DND-41 (cell line): ENCODE data around the gene LHX4.

Source experiments
- ATAC-seq: fragments of 200-7000 bp; cut with Tn5 transposase; 3 replicates; pipeline ENCODE4 v1.9.1; 2021; ENCODE audit warnings: low read depth; ENCODE audit not compliant: insufficient read depth
- DNase-seq: peaks from one replicate; pipeline ENCODE4 v3.0.0-alpha.2; 2020
- H2AFZ ChIP-seq: 2 replicates; pipeline ENCODE4 v1.6.0; 2012; ENCODE audit warnings: low read depth, low read length
- H3K27ac ChIP-seq: 2 replicates; pipeline ENCODE4 v1.5.1; 2012; ENCODE audit warnings: low read length, inconsistent platforms
- H3K27me3 ChIP-seq: fragments of 200-600 bp; sonication (generic); 2 replicates; pipeline ENCODE4 v1.6.0; 2012; ENCODE audit warnings: low read length, mild to moderate bottlenecking, inconsistent platforms; ENCODE audit not compliant: insufficient read depth, poor library complexity
- H3K36me3 ChIP-seq: 2 replicates; pipeline ENCODE4 v1.5.1; 2012; ENCODE audit warnings: low read length, inconsistent platforms; ENCODE audit not compliant: insufficient read depth
- H3K4me1 ChIP-seq: 2 replicates; pipeline ENCODE4 v1.5.1; 2012; ENCODE audit warnings: mild to moderate bottlenecking, low read length; ENCODE audit not compliant: insufficient read depth
- H3K4me2 ChIP-seq: 2 replicates; pipeline ENCODE4 v1.6.0; 2012; ENCODE audit warnings: mild to moderate bottlenecking, moderate library complexity, low read length, inconsistent platforms; ENCODE audit not compliant: insufficient read depth
- H3K4me3 ChIP-seq, 2 experiments: fragments of 200-600 bp in 1 of 2; shearing (Covaris generic) in 1 of 2; 2 replicates each; pipeline ENCODE4 v1.5.1; 2012 to 2016; ENCODE audit warnings: inconsistent platforms in 2 of 2, low read length in 2 of 2, mild to moderate bottlenecking in 2 of 2, low read depth in 1 of 2, moderate library complexity in 1 of 2
- H3K79me2 ChIP-seq: 2 replicates; pipeline ENCODE4 v1.6.0; 2012; ENCODE audit warnings: low read length, inconsistent platforms; ENCODE audit not compliant: insufficient read depth
- H3K9ac ChIP-seq: 2 replicates; pipeline ENCODE4 v1.6.0; 2012; ENCODE audit warnings: low read depth, mild to moderate bottlenecking, inconsistent platforms, low read length, moderate library complexity
- H3K9me3 ChIP-seq: 2 replicates; pipeline ENCODE4 v1.5.1; 2012; ENCODE audit warnings: low read length, moderate library complexity, mild to moderate bottlenecking, inconsistent platforms; ENCODE audit not compliant: insufficient read depth, severe bottlenecking
- H4K20me1 ChIP-seq: 2 replicates; pipeline ENCODE4 v1.6.0; 2012; ENCODE audit warnings: low read length; ENCODE audit not compliant: insufficient read depth
- CTCF ChIP-seq: IDR thresholded peaks from 2 replicates; pipeline ENCODE4 v1.5.1; 2012; ENCODE audit warnings: borderline replicate concordance, low read length, moderate library complexity, mild to moderate bottlenecking; ENCODE audit not compliant: poor library complexity, severe bottlenecking; ENCODE audit errors: extremely low read depth
- EZH2 ChIP-seq: IDR thresholded peaks from 3 replicates; pipeline ENCODE4 v1.6.1; 2012; ENCODE audit warnings: borderline replicate concordance, low read depth, mild to moderate bottlenecking, moderate library complexity, low read length, inconsistent platforms; ENCODE audit not compliant: severe bottlenecking

Gene LHX4

DNA sequence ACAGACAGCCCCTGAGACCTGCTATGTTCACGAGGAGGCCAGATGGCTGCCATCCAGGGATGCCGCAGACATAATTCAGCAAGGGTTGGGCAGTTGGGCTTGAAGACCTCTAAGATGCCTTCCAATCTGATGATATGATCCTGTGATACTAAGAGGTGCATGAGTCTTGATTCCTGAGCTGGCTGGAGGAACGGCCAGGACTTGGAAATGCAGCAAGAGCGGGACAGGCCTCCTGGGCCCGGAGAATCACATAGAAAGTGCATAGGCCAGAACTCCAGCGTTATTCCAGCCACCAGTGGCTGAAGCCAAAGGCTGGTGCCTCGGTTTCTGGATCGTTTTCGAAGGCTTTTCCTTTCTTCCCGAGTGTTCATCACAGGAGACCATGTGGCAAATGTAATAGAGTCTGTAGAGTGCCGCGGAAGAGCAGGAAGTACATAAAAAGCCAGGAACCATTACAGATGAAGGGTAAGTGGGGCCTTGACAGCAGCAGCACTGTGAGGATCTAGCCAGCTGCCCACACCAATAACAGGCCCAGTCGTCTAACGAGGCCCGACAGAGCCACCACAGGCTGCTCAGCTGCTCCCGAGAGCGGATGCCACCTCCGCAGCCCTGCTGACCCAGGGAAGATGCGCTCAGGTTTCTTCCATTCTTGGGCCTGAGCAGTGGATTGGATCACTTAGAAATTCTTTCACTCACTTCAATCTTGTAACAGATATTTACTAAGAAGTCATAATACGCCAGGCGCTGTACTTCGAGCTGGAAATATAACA, 14.0 kb upstream of the LHX4 start:
- TF ChIP-seq CTCF: no peak
- no peak for TF ChIP-seq EZH2
- Histone ChIP-seq H3K79me2 (no peaks in the 10 kb centered on the region), H3K27ac (no peak overlapping the region), H3K4me2 (no peak overlapping the region), H3K36me3 (no peaks in the 10 kb centered on the region), H3K9me3 (no peaks in the 10 kb centered on the region), H4K20me1 (no peaks in the 10 kb centered on the region), H3K4me3 (no peak overlapping the region), H2AFZ (no peak overlapping the region), H3K27me3 (no peaks in the 10 kb centered on the region), H3K9ac (no peak overlapping the region), H3K4me1 (peaks cover 19% of the 10 kb centered on the region)
- no peak for ATAC-seq
- no peak for DNase-seq

GRCh38 chr1:180217006-180217405, 13.1 kb upstream of the LHX4 start:
- ATAC-seq (no peak), DNase-seq (no peak)
- Histone ChIP-seq H2AFZ (no peak overlapping the region), H3K9me3 (no peaks in the 10 kb centered on the region), H3K27ac (no peak overlapping the region), H3K79me2 (no peaks in the 10 kb centered on the region), H3K4me2 (no peak overlapping the region), H3K36me3 (no peaks in the 10 kb centered on the region), H3K9ac (no peak overlapping the region), H3K27me3 (no peaks in the 10 kb centered on the region), H3K4me1 (peaks cover 19% of the 10 kb centered on the region), H4K20me1 (no peaks in the 10 kb centered on the region), H3K4me3 (no peak overlapping the region)
- TF ChIP-seq CTCF (no peak), EZH2 (no peak)

DNA sequence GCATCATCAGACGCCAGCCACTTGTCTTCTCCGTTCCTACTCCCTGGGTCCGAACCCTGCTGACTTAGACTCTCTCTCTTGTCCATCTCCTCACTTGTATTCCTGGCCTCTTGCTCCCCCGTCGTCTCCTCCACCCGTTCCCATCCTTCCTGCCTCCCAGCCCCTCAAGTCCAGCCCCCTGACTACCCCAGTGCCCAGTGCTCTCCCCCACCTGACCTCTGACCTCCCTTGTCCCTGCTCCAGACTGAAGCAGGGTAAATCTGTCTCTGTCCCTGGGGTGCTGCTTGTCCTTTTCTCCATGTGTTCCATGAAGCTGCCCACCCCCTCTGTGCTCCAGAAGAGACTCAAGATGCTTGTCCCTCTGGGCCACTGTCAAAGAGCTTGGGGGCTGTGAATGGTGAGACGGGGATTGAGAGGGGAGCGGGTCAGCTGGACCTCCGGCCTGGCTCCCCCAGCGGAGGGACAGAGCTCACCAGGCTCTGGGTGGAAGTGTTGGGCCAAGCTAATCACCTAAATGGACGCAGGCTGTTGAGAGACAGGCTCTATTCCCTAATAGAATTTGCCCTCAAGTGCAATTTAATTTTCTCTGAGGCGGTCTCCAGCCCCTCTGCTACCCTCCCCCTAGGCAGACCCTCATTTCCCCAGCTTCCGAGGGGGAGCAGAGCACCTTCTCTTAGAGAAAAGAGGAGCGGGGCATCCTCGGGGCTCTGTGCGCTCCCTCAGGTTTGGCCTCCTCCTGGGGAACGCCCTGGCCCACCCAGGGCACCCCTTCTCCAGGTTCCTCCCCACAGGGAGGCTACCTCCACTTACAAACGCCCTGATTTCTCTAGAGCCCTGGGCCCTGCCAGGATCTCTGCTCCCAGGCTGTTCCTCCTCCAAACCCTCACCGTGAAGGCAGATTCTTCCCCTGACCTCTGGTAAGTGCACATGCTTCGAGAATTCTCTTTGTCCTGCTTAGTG, 11.0 kb upstream of the LHX4 start:
- Histone ChIP-seq H3K4me3 (no peak overlapping the region), H4K20me1 (no peaks in the 10 kb centered on the region), H3K79me2 (no peaks in the 10 kb centered on the region), H3K4me2 (no peak overlapping the region), H2AFZ (no peak overlapping the region), H3K27me3 (peaks cover 6% of the 10 kb centered on the region), H3K36me3 (no peaks in the 10 kb centered on the region), H3K4me1 (peaks cover 6% of the 10 kb centered on the region), H3K9ac (no peak overlapping the region), H3K9me3 (no peaks in the 10 kb centered on the region), H3K27ac (no peak overlapping the region)
- no peak for TF ChIP-seq EZH2
- TF ChIP-seq CTCF: no peak
- DNase-seq (no peak), ATAC-seq (no peak)
